SU-DHL-6 (cell line): ENCODE results near the gene SCGB3A1.

Source experiments
- H2AFZ ChIP-seq: fragments of 200-600 bp; sonication (generic); 2 replicates; pipeline ENCODE4 v1.6.1; 2014; ENCODE audit warnings: low read depth, mild to moderate bottlenecking, moderate library complexity, mixed read lengths, antibody characterized with exemption, low read length; ENCODE audit not compliant: severe bottlenecking
- H3F3A ChIP-seq: fragments of 200-600 bp; shearing (Covaris generic); 2 replicates; pipeline ENCODE4 v1.6.0; 2016; ENCODE audit warnings: antibody characterized with exemption, mild to moderate bottlenecking; ENCODE audit not compliant: insufficient read depth
- H3K27ac ChIP-seq: fragments of 200-600 bp; sonication (generic); 2 replicates; pipeline ENCODE4 v1.5.1; 2016; ENCODE audit warnings: low read depth, mild to moderate bottlenecking, low read length, moderate library complexity, mixed read lengths
- H3K27me3 ChIP-seq: fragments of 200-600 bp; sonication (generic), shearing (Covaris generic); 2 replicates; pipeline ENCODE4 v1.6.0; 2014; ENCODE audit warnings: mild to moderate bottlenecking, low read length
- H3K36me3 ChIP-seq: fragments of 200-600 bp; sonication (generic); 2 replicates; pipeline ENCODE4 v1.6.1; 2014; ENCODE audit warnings: mild to moderate bottlenecking, low read length, mixed read lengths
- H3K4me2 ChIP-seq: fragments of 300-600, 200-600 bp; shearing (Covaris generic), sonication (generic); 2 replicates; pipeline ENCODE4 v1.6.0; 2014; ENCODE audit warnings: low read length, low read depth, mild to moderate bottlenecking; ENCODE audit not compliant: poor library complexity, severe bottlenecking
- H3K4me3 ChIP-seq: fragments of 200-600 bp; sonication (generic); 2 replicates; pipeline ENCODE4 v1.5.1; 2014; ENCODE audit warnings: antibody characterized with exemption, low read length, mild to moderate bottlenecking, mixed read lengths; ENCODE audit not compliant: insufficient read depth, poor library complexity, severe bottlenecking
- H3K79me2 ChIP-seq: fragments of 200-600 bp; sonication (generic); 2 replicates; pipeline ENCODE4 v1.6.1; 2014; ENCODE audit warnings: mild to moderate bottlenecking, low read length, moderate library complexity; ENCODE audit not compliant: insufficient read depth
- H3K9ac ChIP-seq: fragments of 200-600 bp; sonication (generic); 2 replicates; pipeline ENCODE4 v1.7.0; 2014; ENCODE audit warnings: mild to moderate bottlenecking, low read length
- H3K9me2 ChIP-seq: fragments of 200-600 bp; sonication (generic); replicated peaks from 2 replicates; pipeline ENCODE4 v1.6.1; 2014; ENCODE audit warnings: low read length; ENCODE audit not compliant: insufficient read depth
- H3K9me3 ChIP-seq: fragments of 200-600 bp; sonication (generic); 2 replicates; pipeline ENCODE4 v1.6.1; 2014; ENCODE audit warnings: low read length, mixed read lengths; ENCODE audit not compliant: insufficient read depth
- H4K20me1 ChIP-seq: fragments of 200-600 bp; sonication (generic); 2 replicates; pipeline ENCODE4 v1.6.1; 2014; ENCODE audit warnings: low read depth, mild to moderate bottlenecking, antibody characterized with exemption, low read length, moderate library complexity, mixed read lengths
- EZH2phosphoT487 ChIP-seq: fragments of 200-600 bp; sonication (generic), shearing (Covaris generic); conservative IDR thresholded peaks from 2 replicates; pipeline ENCODE4 v1.6.1; 2018; ENCODE audit warnings: mild to moderate bottlenecking, antibody characterized with exemption, low read length, moderate library complexity, mixed read lengths
- TF ChIP-seq, protein P1 (sequence below): fragments of 200-600 bp; sonication (generic); IDR thresholded peaks from one replicate; pipeline ENCODE4 v1.5.1; 2017; ENCODE audit warnings: antibody characterized with exemption, mild to moderate bottlenecking, low read length, moderate library complexity; ENCODE audit not compliant: insufficient read depth, poor library complexity, severe bottlenecking

SCGB3A1 gene

DNA sequence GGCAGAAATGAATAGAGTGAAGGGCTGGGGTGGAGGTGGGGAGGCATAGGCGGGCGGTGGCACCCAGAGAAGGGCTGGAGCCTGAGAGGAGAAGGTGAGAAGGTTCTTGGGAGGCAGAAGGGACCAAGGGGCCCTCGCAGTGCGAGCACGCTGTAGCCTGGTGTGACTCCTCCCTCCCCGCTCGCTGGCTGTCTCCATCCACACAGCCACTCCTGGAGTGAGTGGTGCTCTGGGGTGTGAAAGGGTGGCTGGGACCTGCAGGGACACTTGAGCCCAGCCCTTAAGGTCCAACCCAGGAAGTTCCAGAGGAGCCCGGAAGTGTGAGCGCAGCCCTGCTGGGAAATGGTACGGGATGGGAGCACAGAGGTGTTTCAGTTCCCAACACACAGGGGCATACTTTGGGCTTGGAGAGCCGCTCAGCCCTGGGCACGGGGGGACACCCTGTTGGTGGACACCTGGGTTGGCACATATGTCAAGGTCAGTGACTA, 9.3 kb upstream of the SCGB3A1 start:
- Histone ChIP-seq H4K20me1 (no peaks in the 10 kb centered on the region), H3K79me2 (no peaks in the 10 kb centered on the region), H3K27me3 (no peaks in the 10 kb centered on the region), H3K4me2 (no peak overlapping the region), H3K27ac (no peak overlapping the region), H3K9ac (no peak overlapping the region), H3K9me2 (no peaks in the 10 kb centered on the region), H2AFZ (no peak overlapping the region), H3K4me3 (no peak overlapping the region), H3K9me3 (no peaks in the 10 kb centered on the region), H3K36me3 (no peaks in the 10 kb centered on the region), H3F3A (no peaks in the 10 kb centered on the region)
- TF ChIP-seq, protein P1, sequence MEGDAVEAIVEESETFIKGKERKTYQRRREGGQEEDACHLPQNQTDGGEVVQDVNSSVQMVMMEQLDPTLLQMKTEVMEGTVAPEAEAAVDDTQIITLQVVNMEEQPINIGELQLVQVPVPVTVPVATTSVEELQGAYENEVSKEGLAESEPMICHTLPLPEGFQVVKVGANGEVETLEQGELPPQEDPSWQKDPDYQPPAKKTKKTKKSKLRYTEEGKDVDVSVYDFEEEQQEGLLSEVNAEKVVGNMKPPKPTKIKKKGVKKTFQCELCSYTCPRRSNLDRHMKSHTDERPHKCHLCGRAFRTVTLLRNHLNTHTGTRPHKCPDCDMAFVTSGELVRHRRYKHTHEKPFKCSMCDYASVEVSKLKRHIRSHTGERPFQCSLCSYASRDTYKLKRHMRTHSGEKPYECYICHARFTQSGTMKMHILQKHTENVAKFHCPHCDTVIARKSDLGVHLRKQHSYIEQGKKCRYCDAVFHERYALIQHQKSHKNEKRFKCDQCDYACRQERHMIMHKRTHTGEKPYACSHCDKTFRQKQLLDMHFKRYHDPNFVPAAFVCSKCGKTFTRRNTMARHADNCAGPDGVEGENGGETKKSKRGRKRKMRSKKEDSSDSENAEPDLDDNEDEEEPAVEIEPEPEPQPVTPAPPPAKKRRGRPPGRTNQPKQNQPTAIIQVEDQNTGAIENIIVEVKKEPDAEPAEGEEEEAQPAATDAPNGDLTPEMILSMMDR, result no peak
- TF ChIP-seq EZH2phosphoT487, result no peak

DNA sequence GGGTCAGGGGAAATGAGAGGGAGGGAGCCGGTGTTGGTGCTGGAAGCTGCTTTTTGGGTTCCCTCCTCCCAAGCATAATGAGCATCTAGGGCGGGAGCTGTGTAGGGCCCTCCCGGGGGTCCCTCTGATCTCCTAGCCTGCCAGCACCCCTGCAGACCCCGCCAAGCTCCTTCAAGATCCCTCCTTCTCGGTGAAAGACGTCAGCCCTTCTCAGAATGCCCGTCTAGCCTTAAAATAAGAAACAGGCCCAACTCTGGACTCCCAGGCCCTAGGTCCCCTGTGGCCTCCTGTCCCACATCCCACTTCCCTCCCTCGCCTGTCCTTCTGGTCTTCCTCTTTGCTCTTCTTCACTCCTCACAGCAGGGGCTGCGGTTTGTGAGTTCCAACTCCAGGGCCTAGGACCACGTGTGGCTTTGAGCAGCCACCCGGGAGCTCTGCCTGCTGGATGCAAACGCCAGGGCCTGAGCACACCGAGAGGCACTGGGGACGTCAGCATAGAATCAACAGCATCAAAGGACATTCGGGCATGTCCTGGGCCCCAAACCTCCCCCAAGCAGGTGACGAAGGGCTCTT, 8.8 kb upstream of the SCGB3A1 start:
- no peaks in the 10 kb centered on the region for H3F3A ChIP-seq
- H4K20me1 ChIP-seq, result no peaks in the 10 kb centered on the region
- H3K27ac ChIP-seq, result no peak overlapping the region
- H3K9me3 ChIP-seq, result no peaks in the 10 kb centered on the region
- no peaks in the 10 kb centered on the region for H3K79me2 ChIP-seq
- H3K9ac ChIP-seq, result no peak overlapping the region
- no peak overlapping the region for H2AFZ ChIP-seq
- H3K4me2 ChIP-seq, result no peak overlapping the region
- H3K27me3 ChIP-seq, result no peaks in the 10 kb centered on the region
- no peaks in the 10 kb centered on the region for H3K9me2 ChIP-seq
- TF ChIP-seq EZH2phosphoT487, result no peak
- TF ChIP-seq, protein P1, result no peak
- no peak overlapping the region for H3K4me3 ChIP-seq
- no peaks in the 10 kb centered on the region for H3K36me3 ChIP-seq

DNA sequence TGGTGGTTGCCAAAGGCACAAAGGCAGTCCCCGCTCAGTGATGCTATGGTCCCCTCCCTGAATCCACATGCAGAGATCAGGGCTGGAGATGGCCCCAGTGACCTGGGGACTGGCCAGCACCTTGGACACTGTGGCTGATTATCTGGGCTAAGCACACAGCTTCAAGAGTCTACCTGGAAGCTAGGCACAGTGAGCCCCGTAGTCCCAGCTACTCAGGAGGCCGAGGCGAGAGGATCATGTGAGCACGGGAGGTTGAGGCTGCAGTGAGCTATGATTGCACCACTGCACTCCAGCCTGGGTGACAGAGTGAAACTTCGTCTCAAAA, 8.3 kb upstream of the SCGB3A1 start:
- Histone ChIP-seq H3K9me2 (no peaks in the 10 kb centered on the region), H3K79me2 (no peaks in the 10 kb centered on the region), H3F3A (no peaks in the 10 kb centered on the region), H2AFZ (no peak overlapping the region), H4K20me1 (no peaks in the 10 kb centered on the region), H3K9ac (no peak overlapping the region), H3K36me3 (no peaks in the 10 kb centered on the region), H3K4me2 (no peak overlapping the region), H3K4me3 (no peak overlapping the region), H3K27ac (no peak overlapping the region), H3K9me3 (no peaks in the 10 kb centered on the region), H3K27me3 (no peaks in the 10 kb centered on the region)
- TF ChIP-seq, protein P1, result no peak
- no peak for TF ChIP-seq EZH2phosphoT487
